HG03060 (cell line): ENCODE results near the gene ANKRD28.

ENCODE experiments used
- ATAC-seq: cut with Tn5 transposase; IDR thresholded peaks from one replicate; pipeline ENCODE4 v1.9.1; 2021; ENCODE audit warnings: low read depth, moderate number of reproducible peaks; ENCODE audit not compliant: unreplicated experiment

ANKRD28 gene

GRCh38 chr3:15804553-15805095, 6.8 kb upstream of the ANKRD28 start:
- no peak for ATAC-seq

- no peak for ATAC-seq
Observed at GRCh38 chr3:15803921-15804320, 6.1 kb upstream of the ANKRD28 start.

- ATAC-seq, result no peak
Observed at GRCh38 chr3:15801298-15801697, 3.5 kb upstream of the ANKRD28 start.

- ATAC-seq, result no peak
Observed at GRCh38 chr3:15800780-15801179, 3.0 kb upstream of the ANKRD28 start.

- no peak for ATAC-seq
Observed at GRCh38 chr3:15800327-15800726, 2.5 kb upstream of the ANKRD28 start.

GRCh38 chr3:15798533-15799245, 910 bp upstream of the ANKRD28 start:
- ATAC-seq, result no peak

- ATAC-seq, result no peak
Observed at GRCh38 chr3:15796771-15797641, 773 bp downstream of the ANKRD28 start.

GRCh38 chr3:15796331-15796730, 1.4 kb downstream of the ANKRD28 start:
- no peak for ATAC-seq

- ATAC-seq, result no peak
Observed at GRCh38 chr3:15795651-15796308, 2.0 kb downstream of the ANKRD28 start.

- no peak for ATAC-seq
Observed at GRCh38 chr3:15794842-15795650, 2.7 kb downstream of the ANKRD28 start.

- no peak for ATAC-seq
Observed at GRCh38 chr3:15794303-15794771, 3.4 kb downstream of the ANKRD28 start.

- ATAC-seq, result no peak
Observed at GRCh38 chr3:15791525-15791924, 6.3 kb downstream of the ANKRD28 start.

- ATAC-seq, result no peak
Observed at GRCh38 chr3:15787941-15788340, 9.8 kb downstream of the ANKRD28 start.

- ATAC-seq, result no peak
Observed at GRCh38 chr3:15787526-15787925, 10.3 kb downstream of the ANKRD28 start.

GRCh38 chr3:15783361-15783969, 14.3 kb downstream of the ANKRD28 start:
- ATAC-seq, result no peak

- no peak for ATAC-seq
Observed at GRCh38 chr3:15782429-15782828, 15.3 kb downstream of the ANKRD28 start.

- no peak for ATAC-seq
Observed at GRCh38 chr3:15781637-15782402, 16.0 kb downstream of the ANKRD28 start.

- no peak for ATAC-seq
Observed at GRCh38 chr3:15781131-15781530, 16.6 kb downstream of the ANKRD28 start.

GRCh38 chr3:15779111-15779510, 18.7 kb downstream of the ANKRD28 start:
- no peak for ATAC-seq
